GM12873 (cell line): ENCODE results near the gene DPYSL4.

ENCODE experiments used
- CTCF ChIP-seq: IDR thresholded peaks from 2 replicates; pipeline ENCODE4 v1.5.1; 2012; ENCODE audit warnings: low read depth, mild to moderate bottlenecking, moderate library complexity, low read length, control low read depth; ENCODE audit not compliant: insufficient read depth; ENCODE audit errors: missing control alignments

DPYSL4 gene

DNA sequence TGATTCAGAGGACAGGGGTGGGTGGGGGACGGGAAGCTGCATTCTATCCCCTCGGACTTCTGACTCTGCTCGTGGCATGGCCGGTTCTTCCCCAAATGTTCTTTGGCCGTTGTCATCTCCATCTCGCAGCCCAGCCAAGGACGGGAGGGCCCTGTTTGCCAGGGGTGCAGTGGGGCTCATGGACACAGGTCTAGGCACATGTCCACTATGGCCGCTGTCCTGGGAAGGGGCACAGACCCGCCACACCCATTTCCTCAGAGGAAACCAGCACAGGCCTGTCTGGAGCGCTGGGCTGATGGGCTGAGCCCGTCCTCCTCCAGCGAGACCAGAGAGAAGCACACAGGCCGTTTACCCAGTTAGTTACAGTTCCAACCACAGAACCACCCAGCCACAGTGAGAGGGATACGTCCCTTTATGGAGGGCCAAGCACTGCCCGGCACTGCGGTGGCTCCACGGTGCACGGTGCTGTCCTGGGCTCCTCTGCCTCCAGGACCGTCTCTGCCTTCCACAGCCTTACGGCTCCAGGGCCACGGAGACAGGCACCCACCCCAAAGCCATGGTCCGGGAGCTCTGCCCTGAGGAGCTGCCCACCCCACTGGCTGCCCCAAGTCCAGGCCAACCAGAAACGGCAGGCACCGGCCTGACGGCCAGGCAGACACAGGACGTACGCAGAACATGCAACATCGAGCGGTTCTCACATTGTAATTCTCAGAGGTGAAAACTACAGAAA lies 20.2 kb downstream of the DPYSL4 start:
- TF ChIP-seq CTCF: no peak

DNA sequence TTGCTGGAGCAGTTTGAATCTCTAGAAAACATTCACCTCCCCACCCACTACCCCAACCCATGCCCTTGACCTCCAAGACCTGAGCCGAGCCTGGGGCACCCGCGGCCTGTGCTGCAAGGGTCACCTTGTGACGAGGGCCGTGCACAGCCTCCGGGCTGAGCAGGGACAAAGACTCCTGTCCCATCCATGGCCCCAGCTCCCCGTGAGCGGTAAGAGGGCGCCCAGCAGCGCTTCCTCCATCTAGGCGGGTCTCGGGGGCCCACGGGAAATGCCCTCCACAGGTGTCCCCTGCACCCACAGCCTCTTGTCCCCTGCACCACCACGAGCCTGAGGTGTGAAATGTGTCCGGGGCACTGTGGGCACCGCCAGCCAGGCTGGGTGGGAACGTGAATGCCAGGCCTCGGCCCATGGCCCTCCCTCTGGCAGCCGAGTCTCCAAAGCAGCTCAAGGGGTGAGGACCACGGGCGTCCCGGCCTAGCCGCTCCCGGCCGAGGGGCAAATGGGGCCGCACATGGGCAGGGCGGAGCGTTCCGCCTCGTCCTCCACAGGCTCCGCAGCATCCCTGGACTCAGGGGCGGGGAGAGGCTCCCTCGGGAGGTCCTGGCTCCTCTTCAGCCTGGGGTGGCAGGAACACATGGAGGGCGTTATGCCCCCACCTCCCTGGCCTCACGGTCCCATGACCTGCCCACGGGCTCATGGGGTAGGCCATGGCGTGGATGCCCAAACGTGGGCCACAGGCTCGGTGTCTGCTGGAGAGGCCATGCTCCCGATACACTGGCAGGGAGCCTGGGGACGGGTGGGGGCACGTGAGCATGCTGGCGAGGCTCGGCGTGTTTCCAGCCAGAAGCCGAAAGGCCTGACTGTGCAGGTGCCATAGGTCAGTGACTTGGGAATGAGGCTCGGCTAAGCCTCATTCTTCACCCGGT lies 21.1 kb downstream of the DPYSL4 start:
- TF ChIP-seq CTCF: no peak

DNA sequence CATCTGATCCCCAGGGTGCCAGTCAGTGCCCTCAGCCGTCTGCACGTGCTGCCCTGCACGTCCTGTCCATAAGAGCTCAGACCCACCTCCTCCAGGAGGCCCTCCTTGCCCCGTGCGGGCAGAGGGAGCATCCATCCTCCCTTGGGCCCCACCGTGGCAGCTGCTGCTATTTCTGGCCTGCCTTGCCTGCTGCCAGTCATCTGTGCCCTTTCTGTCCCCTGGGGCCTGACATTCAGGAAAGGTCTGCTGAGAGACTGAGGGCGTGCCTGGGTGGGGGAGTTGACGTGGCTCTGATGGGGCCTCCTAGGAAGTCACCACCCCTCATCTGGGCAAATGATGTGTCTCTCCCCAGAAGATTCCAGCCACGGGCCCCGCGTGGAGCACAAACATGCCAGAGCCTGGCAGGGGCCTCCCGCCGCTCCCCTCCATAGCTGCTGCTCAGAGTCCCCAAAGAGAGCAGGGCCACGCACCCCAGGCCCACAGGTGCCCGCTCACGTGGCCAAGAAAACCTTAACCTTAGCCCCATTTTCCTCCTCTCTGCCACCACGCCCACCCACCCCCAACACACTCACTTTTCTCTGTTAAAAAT lies 21.8 kb downstream of the DPYSL4 start:
- no peak for TF ChIP-seq CTCF

DNA sequence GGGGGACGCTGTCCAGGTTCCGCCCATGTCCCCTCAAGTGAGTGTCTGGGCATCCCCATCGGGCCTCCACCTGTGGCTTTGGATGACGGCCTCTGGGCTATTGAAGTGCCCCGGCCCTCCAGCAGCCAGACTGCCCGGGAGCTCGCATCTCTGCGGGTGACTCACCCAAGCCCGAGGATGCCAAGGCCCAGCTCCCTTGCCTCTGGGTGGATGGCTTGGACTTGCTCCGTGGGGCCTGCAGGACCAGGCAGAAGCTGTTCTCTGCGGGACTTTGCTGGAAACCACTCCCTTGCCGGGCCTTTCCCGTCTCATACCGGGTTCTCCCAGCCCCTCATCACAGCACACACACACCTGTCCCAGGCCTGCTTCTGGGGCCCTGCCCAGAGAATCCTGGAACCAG lies 22.4 kb downstream of the DPYSL4 start:
- TF ChIP-seq CTCF: no peak

DNA sequence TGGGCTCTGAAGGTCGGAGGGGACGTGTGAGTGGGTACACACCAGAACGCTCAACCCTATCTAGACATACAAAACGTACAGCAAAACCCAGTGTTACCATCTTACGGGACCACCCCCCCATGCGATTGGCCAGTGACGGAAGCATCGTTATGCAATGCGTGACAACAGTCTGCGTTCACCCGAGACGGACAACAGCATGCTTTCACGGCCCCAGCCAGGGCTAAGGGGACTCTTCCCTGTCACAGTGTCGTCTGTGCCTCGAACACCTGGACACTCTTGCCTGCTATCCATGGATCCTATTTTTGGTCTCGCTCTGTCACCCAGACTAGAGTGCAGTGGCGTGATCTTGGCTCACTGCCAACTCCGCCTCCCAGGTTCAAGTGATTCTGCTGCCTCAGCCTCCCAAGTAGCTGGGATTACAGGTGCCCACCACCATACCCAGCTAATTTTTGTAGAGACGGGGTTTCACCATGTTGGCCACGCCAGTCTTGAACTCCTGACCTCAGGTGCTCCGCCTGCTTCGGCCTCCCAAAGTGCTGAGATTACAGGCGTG lies 23.3 kb downstream of the DPYSL4 start:
- TF ChIP-seq CTCF: no peak

GRCh38 chr10:132210766-132211165 lies 24.0 kb downstream of the DPYSL4 start:
- no peak for TF ChIP-seq CTCF

DNA sequence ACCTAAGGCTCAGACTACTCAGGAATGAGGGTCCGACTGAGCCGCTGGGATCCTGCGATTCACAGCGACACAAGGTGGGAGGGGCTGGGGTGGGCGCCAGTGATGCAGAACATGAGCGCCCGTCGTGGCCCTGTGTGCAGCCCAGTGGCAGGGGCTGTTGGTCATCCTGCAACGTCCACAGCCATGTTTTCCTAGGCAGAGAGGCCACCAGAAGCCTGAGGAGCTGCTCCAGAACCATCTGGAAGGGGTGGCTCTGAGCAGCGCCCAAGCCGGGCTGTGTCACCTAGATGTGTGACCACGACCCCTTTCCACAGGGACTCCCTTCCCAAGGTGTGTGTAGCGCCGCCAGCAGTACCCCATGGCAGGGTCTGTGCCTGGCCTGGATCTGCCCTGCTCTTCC lies 24.5 kb downstream of the DPYSL4 start:
- TF ChIP-seq CTCF: no peak
